Brain microvascular endothelial cell (primary cell): ENCODE results near the gene PNKP.

Experiments used
- DNase-seq: peaks from one replicate; pipeline ENCODE4 v3.0.0-alpha.2; 2020
- H3K27ac ChIP-seq: fragments of 250-450 bp; sonication (Bioruptor Pico); 2 replicates; pipeline ENCODE4 v1.5.1; 2020; ENCODE audit warnings: mild to moderate bottlenecking, moderate library complexity
- H3K27me3 ChIP-seq: fragments of 250-450 bp; sonication (Bioruptor Pico); replicated peaks from 2 replicates; pipeline ENCODE4 v1.5.1; 2020; ENCODE audit warnings: mild to moderate bottlenecking
- H3K36me3 ChIP-seq: fragments of 250-450 bp; sonication (Bioruptor Pico); replicated peaks from 2 replicates; pipeline ENCODE4 v1.5.1; 2020; ENCODE audit warnings: mild to moderate bottlenecking
- H3K4me3 ChIP-seq: 2 replicates; pipeline ENCODE4 v1.5.1; 2011; ENCODE audit warnings: low read depth, mild to moderate bottlenecking, control low read depth, low read length, moderate library complexity
- in situ Hi-C: cut with HindIII; loops from 2 replicates; pipeline ENCODE4 v1.10.0; 2017; ENCODE audit warnings: low sequenced_read_pairs, low pct_ligation_motif_present
- TF ChIP-seq, protein P1 (sequence below): IDR thresholded peaks from 2 replicates; pipeline ENCODE4 v1.5.1; 2011; ENCODE audit warnings: low read depth, mild to moderate bottlenecking, moderate library complexity, low read length, control low read depth, inconsistent platforms; ENCODE audit errors: missing control alignments

Gene PNKP

GRCh38 chr19:49910179-49910578 lies 42.8 kb upstream of the PNKP start:
- no peak overlapping the region for H3K4me3 ChIP-seq
- in situ Hi-C loops, result no loop called here
- DNase-seq, result no peak
- H3K27ac ChIP-seq, result no peak overlapping the region
- no peaks in the 10 kb centered on the region for H3K27me3 ChIP-seq
- H3K36me3 ChIP-seq, result peaks cover 35% of the 10 kb centered on the region
- TF ChIP-seq, protein P1, sequence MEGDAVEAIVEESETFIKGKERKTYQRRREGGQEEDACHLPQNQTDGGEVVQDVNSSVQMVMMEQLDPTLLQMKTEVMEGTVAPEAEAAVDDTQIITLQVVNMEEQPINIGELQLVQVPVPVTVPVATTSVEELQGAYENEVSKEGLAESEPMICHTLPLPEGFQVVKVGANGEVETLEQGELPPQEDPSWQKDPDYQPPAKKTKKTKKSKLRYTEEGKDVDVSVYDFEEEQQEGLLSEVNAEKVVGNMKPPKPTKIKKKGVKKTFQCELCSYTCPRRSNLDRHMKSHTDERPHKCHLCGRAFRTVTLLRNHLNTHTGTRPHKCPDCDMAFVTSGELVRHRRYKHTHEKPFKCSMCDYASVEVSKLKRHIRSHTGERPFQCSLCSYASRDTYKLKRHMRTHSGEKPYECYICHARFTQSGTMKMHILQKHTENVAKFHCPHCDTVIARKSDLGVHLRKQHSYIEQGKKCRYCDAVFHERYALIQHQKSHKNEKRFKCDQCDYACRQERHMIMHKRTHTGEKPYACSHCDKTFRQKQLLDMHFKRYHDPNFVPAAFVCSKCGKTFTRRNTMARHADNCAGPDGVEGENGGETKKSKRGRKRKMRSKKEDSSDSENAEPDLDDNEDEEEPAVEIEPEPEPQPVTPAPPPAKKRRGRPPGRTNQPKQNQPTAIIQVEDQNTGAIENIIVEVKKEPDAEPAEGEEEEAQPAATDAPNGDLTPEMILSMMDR, result no peak

DNA sequence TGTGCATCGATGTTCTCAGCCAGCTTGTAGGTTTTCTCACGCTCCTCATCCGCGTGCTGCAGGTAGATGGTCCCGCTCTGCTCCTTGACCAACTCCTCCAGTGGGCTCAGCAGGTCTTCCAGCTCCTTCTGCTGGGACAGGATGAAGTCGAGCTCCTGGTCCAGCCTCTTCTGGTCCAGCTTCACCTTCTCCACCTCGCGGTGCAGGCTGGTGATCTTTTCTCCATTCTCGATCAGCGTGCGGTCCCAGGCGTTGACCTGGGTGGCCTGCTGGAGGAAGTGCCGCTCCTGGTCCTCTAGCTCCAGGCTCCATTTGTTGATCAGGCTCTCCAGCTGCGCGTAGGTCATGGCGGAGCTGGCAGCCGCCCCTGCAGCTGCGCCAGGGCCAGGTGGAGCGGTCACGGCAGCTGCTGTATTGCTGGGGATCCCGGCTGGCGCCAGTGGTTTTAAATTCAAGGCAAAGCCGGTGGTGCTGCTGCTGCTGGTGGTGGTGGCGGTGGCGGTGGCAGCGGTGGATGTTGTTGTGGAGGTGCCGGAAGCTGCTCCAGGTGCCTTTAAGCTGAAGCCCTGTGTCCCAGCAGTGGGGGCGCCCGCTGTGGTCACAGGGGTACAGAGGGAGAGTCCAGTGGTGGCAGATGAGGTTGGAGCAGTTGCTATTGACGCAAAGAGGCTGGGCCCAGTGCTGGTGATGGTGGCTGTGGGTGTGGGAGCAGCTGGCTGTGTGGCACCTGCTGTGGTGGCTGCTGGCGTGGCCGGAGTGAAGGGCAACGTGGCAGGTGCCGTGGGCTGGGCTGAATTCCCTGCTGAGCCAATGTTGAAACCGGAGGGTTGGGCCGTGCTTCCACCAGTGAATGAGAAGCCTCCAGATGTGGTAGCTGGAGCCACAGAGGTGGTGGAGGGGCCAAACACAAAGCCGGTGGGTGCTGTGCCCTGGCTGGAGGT lies 41.4 kb upstream of the PNKP start:
- no peaks in the 10 kb centered on the region for H3K27me3 ChIP-seq
- no peak for DNase-seq
- H3K36me3 ChIP-seq, result peaks cover 32% of the 10 kb centered on the region
- H3K27ac ChIP-seq, result no peak overlapping the region
- in situ Hi-C loops, result no loop called here
- TF ChIP-seq, protein P1, result no peak
- no peak overlapping the region for H3K4me3 ChIP-seq

- DNase-seq, result no peak
- in situ Hi-C loops, result no loop called here
- TF ChIP-seq, protein P1, result no peak
- Histone ChIP-seq H3K27ac (no peak overlapping the region), H3K36me3 (peaks cover 26% of the 10 kb centered on the region), H3K27me3 (no peaks in the 10 kb centered on the region), H3K4me3 (no peak overlapping the region)
These were observed 40.5 kb upstream of the PNKP start for GRCh38 chr19:49907745-49908446.

DNA sequence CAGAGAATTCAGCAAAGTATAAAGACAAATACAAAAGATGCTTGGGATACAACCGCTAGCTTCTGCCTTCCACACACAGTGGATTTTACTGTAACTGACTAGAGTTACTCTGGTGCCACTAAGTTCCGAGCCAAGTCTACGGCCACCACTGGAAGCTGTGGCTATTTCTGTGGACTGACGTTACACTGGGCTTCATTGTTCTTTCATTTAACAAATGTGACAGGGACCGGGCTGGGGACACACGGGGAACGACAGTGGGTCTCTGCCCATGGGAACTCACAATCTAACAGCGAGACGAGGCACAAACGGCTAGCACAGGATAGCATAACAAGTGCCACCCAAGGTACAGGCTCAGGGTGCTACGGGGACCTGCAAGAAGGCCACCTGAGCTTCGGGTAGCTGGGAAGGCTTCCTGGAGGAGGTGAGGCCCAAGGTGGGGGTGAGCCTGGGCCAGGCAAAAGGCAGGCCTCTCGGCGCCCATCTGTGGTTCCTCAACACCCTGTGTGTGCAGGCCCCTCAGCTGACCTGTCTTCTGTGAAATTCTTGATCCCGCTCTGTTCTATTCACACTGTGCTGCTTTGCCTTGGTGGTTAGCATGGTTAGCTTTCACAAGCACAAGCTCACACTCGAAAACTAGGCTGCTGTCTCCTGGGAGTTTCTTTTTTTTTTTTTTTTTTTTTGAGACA lies 39.6 kb upstream of the PNKP start:
- Histone ChIP-seq H3K36me3 (peaks cover 19% of the 10 kb centered on the region), H3K27ac (no peak overlapping the region), H3K27me3 (no peaks in the 10 kb centered on the region), H3K4me3 (no peak overlapping the region)
- DNase-seq, result no peak
- TF ChIP-seq, protein P1, result no peak
- in situ Hi-C loops, result no loop called here

DNA sequence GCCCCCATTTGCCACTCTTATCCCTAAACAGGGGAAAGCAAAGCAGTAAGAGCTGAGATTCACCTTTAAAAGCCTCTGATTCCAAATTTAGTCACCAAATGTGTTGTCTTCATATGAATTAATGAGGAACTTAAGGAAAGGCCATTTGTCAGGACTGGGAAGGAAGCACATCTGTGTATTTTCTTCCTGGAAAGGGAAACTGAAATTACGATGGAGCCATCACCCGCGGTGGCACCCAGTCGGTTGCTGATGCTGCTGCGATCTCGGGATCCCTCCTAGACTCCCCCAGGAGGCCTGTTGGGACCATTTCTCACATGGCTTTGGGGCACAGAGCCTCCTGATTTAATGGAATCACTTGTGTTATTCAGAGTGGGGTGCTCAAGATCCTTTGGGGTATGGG lies 36.8 kb upstream of the PNKP start:
- DNase-seq, result no peak
- H3K4me3 ChIP-seq, result no peak overlapping the region
- TF ChIP-seq, protein P1, result no peak

More for the DNA sequence above, 36.8 kb upstream of the PNKP start:
- H3K36me3 ChIP-seq, result peaks cover 19% of the 10 kb centered on the region
- in situ Hi-C loops, result no loop called here
- no peak overlapping the region for H3K27ac ChIP-seq
- no peaks in the 10 kb centered on the region for H3K27me3 ChIP-seq
